Panc1 (cell line): ENCODE data around the gene TMEM8B. TPM values are rescaled to one million over a fixed set of nuclear protein-coding genes. Genes with fewer than 3 reads are reported as not detected.

Experiments
- ATAC-seq: fragments of 200-7000 bp; cut with Tn5 transposase; 2 replicates; pipeline ENCODE4 v1.9.1; 2020; ENCODE audit warnings: mild to moderate bottlenecking, moderate library complexity
- BruUV-seq: library from RNA; stranded (reverse); fragments of 400-500 nt; replicated peaks from 2 replicates; lab custom pipeline; 2021; lab: Mats Ljungman, UMichigan
- CTCF ChIA-PET: fragments of 300-600 bp; sonication (Branson Sonifier 250); formaldehyde crosslinking; loops from one replicate; lab custom pipeline; 2022; ENCODE audit warnings: antibody characterized with exemption; lab: Charles Lee
- POLR2A ChIA-PET: fragments of 300-600 bp; sonication (Branson Sonifier 250); formaldehyde crosslinking; loops from one replicate; lab custom pipeline; 2022; ENCODE audit warnings: antibody characterized with exemption; lab: Charles Lee
- DNase-seq: peaks from one replicate; pipeline ENCODE4 v3.0.0-alpha.2; 2010; ENCODE audit warnings: low read depth, low spot score
- H3K27ac ChIP-seq: 2 replicates; pipeline ENCODE4 v1.5.1; 2011; ENCODE audit warnings: mild to moderate bottlenecking, low read length, inconsistent platforms
- H3K27me3 ChIP-seq: fragments of 200-500 bp; sonication (Bioruptor generic); 2 replicates; pipeline ENCODE4 v1.6.0; 2014; ENCODE audit warnings: low read length, inconsistent platforms; ENCODE audit not compliant: control insufficient read depth, insufficient read depth
- H3K36me3 ChIP-seq: fragments of 200-500 bp; sonication (Bioruptor generic); 2 replicates; pipeline ENCODE4 v1.5.1; 2014; ENCODE audit warnings: inconsistent platforms, mild to moderate bottlenecking, low read length, moderate library complexity; ENCODE audit not compliant: control insufficient read depth, insufficient read depth
- H3K4me1 ChIP-seq: 2 replicates; pipeline ENCODE4 v1.5.1; 2011; ENCODE audit warnings: inconsistent platforms, mild to moderate bottlenecking, low read length, moderate library complexity; ENCODE audit not compliant: control insufficient read depth, insufficient read depth
- H3K4me3 ChIP-seq, 2 experiments: 2 replicates each; pipeline ENCODE4 v1.5.1; 2011 to 2012; ENCODE audit warnings: low read depth in 2 of 2, low read length in 2 of 2, mild to moderate bottlenecking in 2 of 2, inconsistent platforms in 1 of 2, moderate library complexity in 1 of 2
- H3K9me3 ChIP-seq: fragments of 200-500 bp; sonication (Bioruptor generic); 2 replicates; pipeline ENCODE4 v1.5.1; 2014; ENCODE audit warnings: low read depth, mild to moderate bottlenecking, inconsistent platforms, low read length, moderate library complexity; ENCODE audit not compliant: control insufficient read depth, insufficient read depth
- CTCF ChIP-seq: fragments of 450-650 bp; IDR thresholded peaks from 2 replicates; pipeline ENCODE4 v1.5.1; 2017; ENCODE audit warnings: mild to moderate bottlenecking
- POLR2AphosphoS5 ChIP-seq: IDR thresholded peaks from 2 replicates; pipeline ENCODE4 v1.6.1; 2012; ENCODE audit warnings: mild to moderate bottlenecking, low read depth, low read length, moderate library complexity
- SIN3A ChIP-seq: IDR thresholded peaks from 2 replicates; pipeline ENCODE4 v1.6.1; 2012; ENCODE audit warnings: low read depth, mild to moderate bottlenecking, low read length, moderate library complexity, borderline replicate concordance; ENCODE audit not compliant: insufficient read depth
- TCF7L2 ChIP-seq: IDR thresholded peaks from 2 replicates; pipeline ENCODE4 v1.6.1; 2011; ENCODE audit warnings: mild to moderate bottlenecking, low read depth, low read length, inconsistent platforms
- in situ Hi-C: cut with HindIII; loops from 2 replicates; pipeline ENCODE4 v1.10.0; 2016; ENCODE audit warnings: low sequenced_read_pairs, low pct_unique_long_range_greater_than_20kb
- intact Hi-C: fragments of 100-400 bp; cut with micrococcal nuclease; formaldehyde crosslinking; loops from one replicate; pipeline ENCODE4 v1.10.0; 2022; ENCODE audit not compliant: unreplicated experiment
- total RNA-seq: library from RNA; stranded (reverse); gene quantifications from one replicate; pipeline ENCODE4 v1.2.1, GENCODE V29; 2021; ENCODE audit not compliant: unreplicated experiment
- TF ChIP-seq, protein P1 (sequence below), 2 experiments: IDR thresholded peaks; 2 replicates each; pipeline ENCODE4 v1.6.1; 2011 to 2012; ENCODE audit warnings: low read depth in 2 of 2, control low read depth in 1 of 2, low read length in 1 of 2, mild to moderate bottlenecking in 1 of 2, moderate library complexity in 1 of 2; ENCODE audit not compliant: insufficient read depth in 1 of 2

Gene TMEM8B
- total RNA-seq, 1 experiment from 2014 or later: 7.9 TPM

DNA sequence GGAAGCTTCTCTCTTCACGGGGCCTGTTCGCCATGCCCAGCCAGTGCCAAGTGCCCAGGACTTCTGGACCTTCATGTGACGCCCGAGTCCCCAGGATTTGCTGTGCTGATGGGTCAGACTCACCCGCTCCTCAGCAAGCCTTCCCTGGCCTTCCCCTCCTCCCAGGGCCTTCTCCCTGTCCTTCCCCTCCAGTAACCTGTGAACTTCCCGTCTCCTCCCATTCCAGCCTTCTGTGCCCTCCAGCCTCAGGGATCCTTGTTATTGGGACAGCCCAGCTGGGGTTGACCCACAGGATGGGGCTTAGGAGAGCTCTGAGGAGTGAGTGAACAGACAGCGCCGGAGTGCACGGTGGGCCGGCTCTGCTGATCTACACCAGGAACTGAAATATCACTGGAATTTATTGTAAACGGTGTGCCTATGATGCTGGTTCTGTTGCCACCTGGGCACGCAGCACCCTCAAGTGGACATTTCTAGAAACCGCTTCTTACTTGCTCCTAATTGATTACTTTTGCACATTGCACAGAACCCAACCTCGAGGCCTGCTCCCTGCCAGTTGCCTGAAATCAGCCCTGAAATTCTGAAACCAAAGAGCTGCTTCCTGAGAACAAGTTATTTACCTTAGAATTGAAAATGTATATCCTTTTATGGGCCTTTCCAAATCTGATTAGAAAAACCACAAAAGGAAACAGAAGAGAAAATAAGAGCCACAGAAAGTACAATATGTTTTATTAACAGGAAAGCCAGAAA is 81.8 kb downstream of the TMEM8B start:
- TF ChIP-seq, protein P1, sequence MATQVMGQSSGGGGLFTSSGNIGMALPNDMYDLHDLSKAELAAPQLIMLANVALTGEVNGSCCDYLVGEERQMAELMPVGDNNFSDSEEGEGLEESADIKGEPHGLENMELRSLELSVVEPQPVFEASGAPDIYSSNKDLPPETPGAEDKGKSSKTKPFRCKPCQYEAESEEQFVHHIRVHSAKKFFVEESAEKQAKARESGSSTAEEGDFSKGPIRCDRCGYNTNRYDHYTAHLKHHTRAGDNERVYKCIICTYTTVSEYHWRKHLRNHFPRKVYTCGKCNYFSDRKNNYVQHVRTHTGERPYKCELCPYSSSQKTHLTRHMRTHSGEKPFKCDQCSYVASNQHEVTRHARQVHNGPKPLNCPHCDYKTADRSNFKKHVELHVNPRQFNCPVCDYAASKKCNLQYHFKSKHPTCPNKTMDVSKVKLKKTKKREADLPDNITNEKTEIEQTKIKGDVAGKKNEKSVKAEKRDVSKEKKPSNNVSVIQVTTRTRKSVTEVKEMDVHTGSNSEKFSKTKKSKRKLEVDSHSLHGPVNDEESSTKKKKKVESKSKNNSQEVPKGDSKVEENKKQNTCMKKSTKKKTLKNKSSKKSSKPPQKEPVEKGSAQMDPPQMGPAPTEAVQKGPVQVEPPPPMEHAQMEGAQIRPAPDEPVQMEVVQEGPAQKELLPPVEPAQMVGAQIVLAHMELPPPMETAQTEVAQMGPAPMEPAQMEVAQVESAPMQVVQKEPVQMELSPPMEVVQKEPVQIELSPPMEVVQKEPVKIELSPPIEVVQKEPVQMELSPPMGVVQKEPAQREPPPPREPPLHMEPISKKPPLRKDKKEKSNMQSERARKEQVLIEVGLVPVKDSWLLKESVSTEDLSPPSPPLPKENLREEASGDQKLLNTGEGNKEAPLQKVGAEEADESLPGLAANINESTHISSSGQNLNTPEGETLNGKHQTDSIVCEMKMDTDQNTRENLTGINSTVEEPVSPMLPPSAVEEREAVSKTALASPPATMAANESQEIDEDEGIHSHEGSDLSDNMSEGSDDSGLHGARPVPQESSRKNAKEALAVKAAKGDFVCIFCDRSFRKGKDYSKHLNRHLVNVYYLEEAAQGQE (IDR thresholded peaks at IDR 0.05; ENCODE audit: insufficient read depth in 1 of 2, low read depth in 2 of 2, low read length in 1 of 2): no peak
- CTCF ChIA-PET: interaction anchor here (0.5 to 0.8 kb wide), 4 partner anchors 12 to 1648 kb away, joined by 3 to 6 read pairs (median 3); no protein-coding TSS in a partner anchor
- DNase-seq (no peak), ATAC-seq (peak; percentile 13; the same call in 1 of the 2 replicates)
- peaks cover 53% of the 10 kb centered on the region for H3K4me1 ChIP-seq
- POLR2A ChIA-PET: interaction anchor here (0.6 kb wide), 1 partner anchor 77 kb away, joined by 4 read pairs; no protein-coding TSS in a partner anchor
- intact Hi-C loops (no loop called here), in situ Hi-C loops (no loop called here)
- H3K36me3 ChIP-seq: no peaks in the 10 kb centered on the region
- H3K4me3 ChIP-seq: no peak overlapping the region
- H3K27ac ChIP-seq: peak overlapping the region; percentile 74
- no peaks in the 10 kb centered on the region for H3K27me3 ChIP-seq
- H3K9me3 ChIP-seq: no peaks in the 10 kb centered on the region
- BruUV-seq: no TSS peak

DNA sequence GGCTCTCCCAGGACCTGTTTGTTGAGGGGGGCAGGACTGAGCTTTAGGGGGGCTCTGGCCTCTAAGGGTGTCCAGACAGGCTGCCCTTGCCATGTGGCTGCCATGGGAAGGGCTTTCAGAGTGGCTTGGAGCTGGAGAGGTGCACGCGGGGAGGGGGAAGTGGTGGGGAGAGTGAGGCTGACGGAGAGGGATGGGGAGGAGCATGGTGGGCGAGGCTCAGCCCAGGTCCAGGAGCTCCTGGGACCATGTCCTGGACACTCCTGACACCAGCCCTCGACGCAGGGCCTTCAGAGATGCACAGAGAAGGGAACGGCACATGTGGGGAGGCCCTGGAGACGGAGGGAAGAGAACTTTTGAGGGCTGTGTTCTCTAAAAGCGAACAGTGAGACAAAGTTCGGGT is 82.7 kb downstream of the TMEM8B start:
- in situ Hi-C loops (no loop called here), intact Hi-C loops (no loop called here)
- CTCF ChIA-PET: interaction anchor here (0.8 kb wide), 1 partner anchor 13 kb away, joined by 3 read pairs; no protein-coding TSS in a partner anchor
- H3K36me3 ChIP-seq: no peaks in the 10 kb centered on the region
- H3K27ac ChIP-seq: no peak overlapping the region
- POLR2A ChIA-PET: interaction anchor here (0.9 kb wide), 1 partner anchor 279 kb away, joined by 8 read pairs; the partner anchor contains the start of gene CLTA
- ATAC-seq (no peak), DNase-seq (no peak)
- H3K27me3 ChIP-seq: no peaks in the 10 kb centered on the region
- H3K4me1 ChIP-seq: peaks cover 45% of the 10 kb centered on the region
- no TSS peak for BruUV-seq
- no peak for TF ChIP-seq TCF7L2
- no peak for TF ChIP-seq CTCF
- no peak for TF ChIP-seq SIN3A
- TF ChIP-seq POLR2AphosphoS5: no peak
- TF ChIP-seq, protein P1 (IDR thresholded peaks at IDR 0.05; ENCODE audit: insufficient read depth in 1 of 2, low read depth in 2 of 2, low read length in 1 of 2): no peak
- no peak overlapping the region for H3K4me3 ChIP-seq
- no peaks in the 10 kb centered on the region for H3K9me3 ChIP-seq
